Measurements from ENCODE around the gene PIH1D1. TPM values are rescaled to one million over a fixed set of nuclear protein-coding genes. Genes with fewer than 3 reads are reported as not detected.

PIH1D1 gene
- total and polyA plus RNA-seq, 2 of the 8 experiments (the other 6 are each of a cell fraction or from before 2014, with no cell fraction given) = 146 to 195 TPM

- TF ChIP-seq USF2 (IDR thresholded peaks at IDR 0.05; ENCODE audit: low read length) (no peak), SP2 (IDR thresholded peaks at IDR 0.05; ENCODE audit: low read length) (no peak), EZH2 (IDR thresholded peaks at IDR 0.05; ENCODE audit: low read depth, low read length, severe bottlenecking) (no peak), TBP (IDR thresholded peaks at IDR 0.05; ENCODE audit: low read depth, low read length) (no peak), SUZ12 (IDR thresholded peaks at IDR 0.05; ENCODE audit: low read length) (no peak), ATF2 (IDR thresholded peaks at IDR 0.05; ENCODE audit: low read length) (no peak)
Measured at GRCh38 chr19:49408816-49409440, 42.7 kb downstream of the PIH1D1 start (continued).

All from H1 (cell line).